Measurements from ENCODE around the gene SHOX. TPM values are rescaled to one million over a fixed set of nuclear protein-coding genes. Genes with fewer than 3 reads are reported as not detected.
"Not testable (repeated sequence)": the region's sequence is repeated elsewhere in the genome, so short reads cannot be mapped to it uniquely, and the experiment has no call there.

SHOX gene
- not detected in 2 replicates for total RNA-seq (2014; rRNA removed; shearing (Covaris generic))

DNA sequence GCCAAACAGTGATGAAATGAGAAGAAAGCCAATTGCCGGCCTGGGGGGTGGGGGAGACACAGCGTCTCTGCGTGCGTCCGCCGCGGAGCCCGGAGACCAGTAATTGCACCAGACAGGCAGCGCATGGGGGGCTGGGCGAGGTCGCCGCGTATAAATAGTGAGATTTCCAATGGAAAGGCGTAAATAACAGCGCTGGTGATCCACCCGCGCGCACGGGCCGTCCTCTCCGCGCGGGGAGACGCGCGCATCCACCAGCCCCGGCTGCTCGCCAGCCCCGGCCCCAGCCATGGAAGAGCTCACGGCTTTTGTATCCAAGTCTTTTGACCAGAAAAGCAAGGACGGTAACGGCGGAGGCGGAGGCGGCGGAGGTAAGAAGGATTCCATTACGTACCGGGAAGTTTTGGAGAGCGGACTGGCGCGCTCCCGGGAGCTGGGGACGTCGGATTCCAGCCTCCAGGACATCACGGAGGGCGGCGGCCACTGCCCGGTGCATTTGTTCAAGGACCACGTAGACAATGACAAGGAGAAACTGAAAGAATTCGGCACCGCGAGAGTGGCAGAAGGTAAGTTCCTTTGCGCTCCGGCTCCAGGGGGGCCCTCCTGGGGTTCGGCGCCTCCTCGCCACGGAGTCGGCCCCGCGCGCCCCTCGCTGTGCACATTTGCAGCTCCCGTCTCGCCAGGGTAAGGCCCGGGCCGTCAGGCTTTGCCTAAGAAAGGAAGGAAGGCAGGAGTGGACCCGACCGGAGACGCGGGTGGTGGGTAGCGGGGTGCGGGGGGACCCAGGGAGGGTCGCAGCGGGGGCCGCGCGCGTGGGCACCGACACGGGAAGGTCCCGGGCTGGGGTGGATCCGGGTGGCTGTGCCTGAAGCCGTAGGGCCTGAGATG, at the start of gene SHOX:
Gene SHOX (plus strand): TSS at position 180 of the 885 bp plus-strand sequence. CDS start 107 bp downstream, at position 287.
- no peak for DNase-seq (ENCODE audit: low read depth)

DNA sequence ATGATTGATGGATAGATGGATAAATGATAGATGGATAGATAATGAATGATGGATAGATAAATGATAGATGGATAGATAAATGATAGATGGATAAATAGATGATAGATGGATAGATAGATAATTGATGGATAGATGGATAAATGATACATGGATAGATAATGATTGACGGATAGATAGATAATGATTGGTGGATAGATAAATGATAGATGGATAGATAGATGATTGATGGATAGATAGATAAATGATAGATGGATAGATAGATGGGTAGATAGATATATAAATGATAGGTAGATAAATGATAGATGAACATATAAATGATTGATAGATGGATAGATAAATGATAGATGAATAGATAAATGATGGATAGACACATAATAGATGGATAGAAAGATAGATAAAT, 49.5 kb upstream of the SHOX start:
- DNase-seq (ENCODE audit: low read depth), result no peak

DNA sequence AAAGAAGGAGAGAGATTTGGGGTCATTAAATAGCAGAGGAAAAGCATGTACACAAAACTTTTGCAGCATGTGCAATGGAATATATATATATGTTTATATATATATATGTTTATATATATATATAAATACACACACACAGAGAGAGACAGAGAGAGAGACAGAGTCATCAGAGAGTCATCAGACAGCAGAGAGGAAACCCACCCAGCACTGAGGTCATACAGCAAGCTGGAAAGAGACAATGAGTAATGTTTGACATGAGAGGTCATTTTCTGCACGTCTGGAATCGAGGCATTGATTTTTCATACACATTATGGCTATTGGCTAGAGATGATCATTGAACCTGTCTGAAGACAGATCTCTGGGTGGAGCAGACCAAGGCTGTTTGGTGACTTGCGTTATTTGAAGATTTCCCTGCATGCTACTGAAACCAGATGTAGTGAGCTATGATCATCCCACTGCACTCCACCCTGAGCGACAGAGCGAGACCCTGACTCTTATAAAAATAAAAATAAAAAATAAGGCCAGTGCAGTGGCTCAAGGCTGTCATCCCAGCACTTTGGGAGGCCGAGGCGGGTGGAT, 48.8 kb upstream of the SHOX start:
- DNase-seq (ENCODE audit: low read depth), result peak; percentile 22

DNA sequence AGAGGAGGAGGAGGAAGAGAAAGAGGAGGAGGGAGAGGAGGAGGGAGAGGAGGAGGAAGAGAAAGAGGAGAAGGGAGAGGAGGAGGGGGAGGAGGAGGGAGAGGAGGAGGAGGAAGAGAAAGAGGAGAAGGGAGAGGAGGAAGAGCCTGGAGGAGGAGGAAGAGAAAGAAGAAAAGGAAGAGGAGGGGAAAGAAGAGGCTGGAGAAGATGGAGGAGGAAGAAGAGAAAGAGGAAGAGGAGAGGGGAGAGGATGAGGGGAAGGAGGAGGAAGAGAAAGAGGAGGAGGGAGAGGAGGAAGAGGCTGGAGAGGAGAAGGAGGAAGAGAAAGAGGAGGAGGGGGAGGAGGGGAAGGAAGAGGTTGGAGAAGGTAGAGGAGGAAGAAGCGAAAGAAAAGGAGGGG, 46.0 kb upstream of the SHOX start:
- DNase-seq (ENCODE audit: low read depth), result no peak

DNA sequence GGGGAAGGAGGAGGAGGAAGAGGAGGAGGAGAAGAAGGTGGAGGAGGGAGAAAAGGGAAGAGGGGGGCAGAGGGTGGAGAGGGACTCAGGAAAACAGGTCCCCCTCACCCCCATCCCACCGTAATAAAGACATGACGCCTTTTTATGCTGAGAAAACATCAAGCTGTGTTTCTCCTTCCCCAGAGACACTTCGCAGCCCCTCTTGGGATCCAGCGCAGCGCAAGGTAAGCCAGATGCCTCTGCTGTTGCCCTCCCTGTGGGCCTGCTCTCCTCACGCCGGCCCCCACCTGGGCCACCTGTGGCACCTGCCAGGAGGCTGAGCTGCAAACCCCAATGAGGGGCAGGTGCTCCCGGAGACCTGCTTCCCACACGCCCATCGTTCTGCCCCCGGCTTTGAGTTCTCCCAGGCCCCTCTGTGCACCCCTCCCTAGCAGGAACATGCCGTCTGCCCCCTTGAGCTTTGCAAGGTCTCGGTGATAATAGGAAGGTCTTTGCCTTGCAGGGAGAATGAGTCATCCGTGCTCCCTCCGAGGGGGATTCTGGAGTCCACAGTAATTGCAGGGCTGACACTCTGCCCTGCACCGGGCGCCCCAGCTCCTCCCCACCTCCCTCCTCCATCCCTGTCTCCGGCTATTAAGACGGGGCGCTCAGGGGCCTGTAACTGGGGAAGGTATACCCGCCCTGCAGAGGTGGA, 45.3 kb upstream of the SHOX start:
- peak; percentile 46 for DNase-seq (ENCODE audit: low read depth)

DNA sequence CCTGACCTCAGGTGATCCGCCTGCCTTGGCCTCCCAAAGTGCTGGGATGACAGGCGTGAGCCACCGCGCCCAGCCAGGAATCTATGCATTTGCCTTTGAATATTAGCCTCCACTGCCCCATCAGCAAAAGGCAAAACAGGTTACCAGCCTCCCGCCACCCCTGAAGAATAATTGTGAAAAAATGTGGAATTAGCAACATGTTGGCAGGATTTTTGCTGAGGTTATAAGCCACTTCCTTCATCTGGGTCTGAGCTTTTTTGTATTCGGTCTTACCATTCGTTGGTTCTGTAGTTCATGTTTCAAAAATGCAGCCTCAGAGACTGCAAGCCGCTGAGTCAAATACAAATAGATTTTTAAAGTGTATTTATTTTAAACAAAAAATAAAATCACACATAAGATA, 44.2 kb upstream of the SHOX start:
- no peak for DNase-seq (ENCODE audit: low read depth)

DNA sequence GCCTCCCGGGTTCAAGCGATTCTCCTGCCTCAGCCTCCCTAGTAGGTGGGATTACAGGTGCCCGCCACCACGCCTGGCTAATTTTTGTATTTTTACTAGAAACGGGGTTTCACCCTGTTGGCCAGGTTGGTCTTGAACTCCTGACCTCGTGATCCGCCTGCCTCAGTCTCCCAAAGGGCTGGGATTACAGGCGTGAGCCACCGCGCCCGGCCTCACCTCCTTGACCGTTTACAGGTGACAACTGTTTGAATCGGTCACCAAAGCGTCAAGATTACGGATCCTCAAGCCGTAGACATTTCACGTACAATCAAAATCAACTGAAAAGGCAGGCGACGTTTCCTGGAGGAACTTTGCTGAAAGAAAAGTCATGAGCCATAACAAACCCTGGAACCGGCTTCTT, 41.3 kb upstream of the SHOX start:
- not testable (repeated sequence) for DNase-seq (ENCODE audit: low read depth)

DNA sequence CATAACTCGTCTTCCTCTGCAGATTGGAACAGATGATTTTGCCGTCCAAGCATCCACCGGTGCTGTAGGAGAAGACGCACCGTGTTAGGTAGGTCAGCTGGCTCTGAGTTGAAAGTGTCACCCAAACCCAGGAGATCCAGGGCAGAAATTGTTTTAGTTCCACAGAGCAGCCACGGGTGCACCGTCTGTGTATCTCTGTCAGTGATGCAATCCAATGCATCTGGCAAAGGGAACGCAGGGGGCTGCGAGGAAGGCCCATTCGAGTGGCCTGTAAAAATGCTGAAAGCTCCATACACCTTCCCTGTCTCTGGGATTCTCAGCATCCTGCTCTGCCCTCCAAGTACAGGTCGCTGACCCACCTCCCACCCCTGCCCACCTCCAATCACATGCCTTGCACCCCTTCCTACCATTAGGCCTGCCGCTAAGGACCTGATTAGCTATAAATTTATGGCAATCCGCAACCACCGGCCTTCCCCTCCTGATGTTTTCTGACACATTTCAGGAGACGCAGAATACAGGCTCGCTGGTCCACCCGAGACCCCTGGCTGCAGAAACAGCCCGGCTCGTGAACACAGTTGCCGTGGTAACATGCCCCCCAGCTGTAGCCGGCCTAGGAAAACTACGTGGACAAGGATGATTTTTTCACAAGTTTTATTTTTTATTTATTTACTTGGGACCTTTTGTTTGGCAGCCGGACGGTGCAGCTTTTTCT, 39.7 kb upstream of the SHOX start:
- no peak for DNase-seq (ENCODE audit: low read depth)

DNA sequence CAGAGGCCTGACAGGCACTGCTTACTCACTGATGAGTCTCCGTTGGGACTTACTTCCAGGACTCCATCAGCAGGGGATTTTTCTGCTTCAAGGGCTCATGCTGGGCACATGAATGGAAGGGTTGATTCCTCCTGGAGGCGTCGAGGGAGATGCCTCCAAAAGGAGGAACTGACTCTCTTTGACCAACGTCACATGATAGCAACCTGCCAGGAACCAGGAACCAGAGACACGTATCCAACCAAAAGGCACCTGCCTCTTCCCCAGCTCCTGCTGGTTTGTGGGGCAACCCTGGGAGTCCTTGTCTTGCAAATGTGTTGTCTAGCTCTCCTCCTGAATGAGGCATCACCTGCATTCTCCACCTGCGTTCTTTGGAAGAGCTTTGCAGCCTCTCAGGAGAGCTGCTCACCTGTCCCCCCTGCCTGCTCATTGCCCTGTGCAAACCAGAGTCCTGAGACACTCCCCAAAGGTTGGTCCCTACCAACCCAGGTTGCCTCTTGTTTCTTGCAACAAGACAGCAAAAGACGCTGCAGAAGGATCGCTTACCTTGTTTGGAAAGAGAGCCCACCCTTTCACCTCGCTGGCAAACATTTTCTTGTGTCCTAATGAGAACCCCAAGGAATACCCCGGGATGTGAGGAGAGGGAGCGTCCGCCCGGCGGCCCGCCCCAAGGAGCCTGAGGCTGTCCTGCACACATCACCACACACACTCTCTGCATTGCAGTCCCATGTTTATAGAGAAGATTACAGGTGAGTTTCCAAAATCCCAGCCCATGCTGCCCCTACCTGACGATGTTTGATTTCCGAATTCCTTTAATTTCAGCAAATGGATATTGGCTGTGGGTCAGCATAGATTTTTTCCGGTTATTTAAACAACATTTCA, 30.5 kb upstream of the SHOX start:
- no peak for DNase-seq (ENCODE audit: low read depth)

DNA sequence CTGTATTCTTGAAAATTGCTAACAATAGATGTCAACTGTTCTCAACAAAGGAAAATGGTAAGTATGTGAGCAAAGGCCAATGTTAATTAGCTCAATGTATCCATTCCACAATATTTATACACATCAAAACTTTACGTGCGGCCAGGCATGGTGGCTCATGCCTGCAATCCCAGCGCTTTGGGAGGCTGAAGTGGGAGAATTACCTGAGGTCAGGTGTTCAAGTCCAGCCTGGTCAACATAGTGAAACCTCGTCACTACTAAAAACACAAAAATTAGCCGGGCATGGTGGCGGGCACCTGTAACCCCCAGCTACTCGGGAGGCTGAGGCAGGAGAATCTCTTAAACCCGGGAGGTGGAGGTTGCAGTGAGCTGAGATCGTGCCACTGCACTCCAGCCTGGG, 27.6 kb upstream of the SHOX start:
- not testable (repeated sequence) for DNase-seq (ENCODE audit: low read depth)

DNA sequence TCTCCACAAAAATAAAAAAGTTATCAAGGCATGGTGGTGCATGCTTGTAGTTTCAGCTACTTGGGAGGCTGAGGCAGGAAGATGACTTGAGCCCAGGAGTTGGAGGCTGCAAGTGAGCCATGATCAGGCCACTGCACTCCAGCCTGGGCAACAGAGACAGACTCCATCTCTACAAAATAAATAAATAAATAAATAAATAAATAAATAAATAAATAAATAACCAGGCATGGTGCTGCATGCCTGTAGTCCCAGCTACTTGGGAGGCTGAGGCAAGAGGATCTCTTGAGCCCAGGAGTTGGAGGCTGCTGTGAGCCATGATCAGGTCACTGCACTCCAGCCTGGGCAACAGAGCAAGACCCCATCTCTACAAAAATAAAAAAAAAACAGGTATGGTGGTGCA, 26.0 kb upstream of the SHOX start:
- not testable (repeated sequence) for DNase-seq (ENCODE audit: low read depth)

DNA sequence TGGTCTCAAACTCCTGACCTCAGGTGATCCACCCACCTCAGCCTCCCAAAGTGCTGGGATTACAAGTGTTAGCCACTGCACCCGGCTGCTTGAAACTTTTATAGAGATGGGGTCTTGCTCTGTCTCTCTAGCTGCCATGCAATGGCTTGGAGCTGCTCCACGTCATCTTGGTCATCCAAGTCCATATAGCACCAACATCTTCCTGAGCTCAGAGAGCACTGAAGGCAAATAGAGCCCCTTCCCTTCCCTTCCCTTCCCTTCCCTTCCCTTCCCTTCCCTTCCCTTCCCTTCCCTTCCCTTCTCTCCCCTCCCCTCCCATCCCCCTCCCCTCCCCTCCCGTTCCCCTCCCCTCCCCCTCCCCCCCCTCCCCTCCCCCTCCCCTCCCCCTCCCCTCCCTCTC, 22.5 kb upstream of the SHOX start:
- not testable (repeated sequence) for DNase-seq (ENCODE audit: low read depth)

DNA sequence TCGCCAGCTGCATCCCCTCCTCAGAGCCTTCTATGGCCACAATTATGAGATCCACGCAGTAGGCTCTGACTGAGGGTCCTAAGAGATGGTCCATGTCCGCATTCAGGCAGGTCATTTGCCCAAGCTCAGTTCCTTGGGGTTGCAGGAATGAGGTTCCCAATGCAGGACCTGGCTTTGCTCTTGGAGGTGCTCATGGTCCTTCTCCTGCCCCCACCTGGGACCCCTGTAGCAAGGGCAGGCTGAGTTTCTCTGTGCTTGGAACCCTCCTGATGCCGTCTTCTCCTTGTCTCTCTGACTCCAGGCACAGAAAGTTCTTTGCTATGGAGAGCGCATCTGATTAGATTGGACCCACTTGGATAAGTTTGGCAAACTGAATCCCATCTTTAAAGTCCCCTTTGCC, 16.5 kb upstream of the SHOX start:
- no peak for DNase-seq (ENCODE audit: low read depth)

DNA sequence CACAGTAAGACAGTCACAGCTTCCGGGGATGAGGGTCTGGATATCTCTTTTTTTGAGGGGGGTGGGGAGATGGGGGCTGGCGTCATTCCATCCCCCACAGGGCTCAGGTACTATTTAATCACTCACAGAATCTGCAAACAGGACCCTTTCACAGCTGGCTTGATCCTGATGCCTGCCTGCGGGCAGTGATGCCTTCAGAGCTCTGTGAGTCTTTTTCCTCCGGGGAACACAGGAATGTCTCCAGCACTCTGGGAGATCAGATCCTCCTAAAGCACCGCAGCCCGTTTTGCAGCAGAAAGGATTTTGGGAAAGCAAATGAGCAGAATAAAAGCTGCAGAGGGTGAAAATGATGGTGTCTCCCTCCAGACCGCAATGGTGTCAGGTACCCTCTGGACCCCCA, 13.2 kb upstream of the SHOX start:
- no peak for DNase-seq (ENCODE audit: low read depth)

DNA sequence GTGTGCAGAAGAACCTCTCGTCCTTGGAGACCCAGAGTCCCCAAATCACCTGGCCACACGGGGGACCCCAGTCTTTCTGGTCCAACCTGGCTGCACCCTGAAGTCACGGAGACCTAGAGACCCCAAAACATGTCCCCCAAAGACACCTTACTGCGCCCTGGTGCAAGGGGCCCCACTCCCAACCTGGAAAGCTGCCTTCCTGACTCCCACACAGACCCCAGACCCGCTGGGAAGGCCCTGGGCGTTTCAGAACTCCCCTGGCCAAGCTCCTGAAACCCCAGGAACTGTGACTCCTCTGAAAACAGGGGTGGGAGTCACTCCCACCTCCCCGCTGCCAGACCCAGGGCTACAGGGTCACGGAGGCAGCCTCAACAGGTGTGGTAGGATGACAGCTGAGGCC, 12.7 kb upstream of the SHOX start:
- no peak for DNase-seq (ENCODE audit: low read depth)

DNA sequence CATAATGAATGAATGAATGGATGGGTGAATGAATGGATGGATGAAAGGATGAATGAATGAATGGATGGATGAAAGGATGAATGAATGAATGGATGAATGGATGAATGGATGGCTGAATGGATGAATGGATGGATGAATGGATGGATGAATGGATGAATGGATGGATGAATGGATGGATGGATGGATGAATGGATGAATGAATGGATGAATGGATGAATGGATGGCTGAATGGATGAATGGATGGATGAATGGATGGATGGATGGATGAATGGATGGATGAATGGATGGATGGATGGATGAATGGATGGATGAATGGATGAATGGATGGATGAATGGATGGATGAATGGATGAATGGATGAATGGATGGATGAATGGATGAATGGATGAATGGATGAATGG, 12.3 kb upstream of the SHOX start:
- not testable (repeated sequence) for DNase-seq (ENCODE audit: low read depth)

DNA sequence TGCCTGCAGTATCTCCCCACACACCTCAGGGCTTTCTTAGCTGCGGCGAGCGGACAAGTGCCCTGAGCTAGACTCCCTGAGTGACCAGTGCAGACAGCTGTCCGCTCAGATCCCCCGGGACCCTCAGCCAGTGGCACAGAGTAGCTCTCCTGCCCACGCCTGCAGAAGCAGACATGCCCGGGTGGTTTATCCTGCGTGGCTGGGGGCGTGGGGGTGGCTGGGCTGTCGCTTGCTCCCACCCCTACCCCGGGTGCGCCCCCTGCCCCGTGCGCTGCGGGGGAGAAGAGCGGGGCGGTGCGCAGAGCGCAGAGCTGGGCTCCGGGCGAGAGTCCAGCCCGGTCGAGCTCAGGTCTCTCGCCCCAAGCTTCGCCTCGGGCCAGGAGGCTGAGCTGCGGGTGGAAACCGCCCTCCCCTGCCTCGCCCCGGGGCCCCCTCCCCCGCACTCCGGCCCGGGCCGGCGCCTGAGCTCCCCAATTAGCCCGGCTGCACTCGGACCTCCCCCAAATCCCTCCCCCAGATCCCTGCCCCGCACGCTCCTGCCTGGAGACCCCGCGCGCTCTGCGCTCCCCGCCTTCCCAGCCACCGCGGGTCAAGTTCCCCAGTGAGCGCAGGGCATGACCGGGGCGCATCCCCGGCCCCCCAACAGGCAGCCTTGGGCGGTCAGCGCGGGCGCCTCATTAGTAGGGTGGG, 11.7 kb upstream of the SHOX start:
- DNase-seq (ENCODE audit: low read depth), result no peak

DNA sequence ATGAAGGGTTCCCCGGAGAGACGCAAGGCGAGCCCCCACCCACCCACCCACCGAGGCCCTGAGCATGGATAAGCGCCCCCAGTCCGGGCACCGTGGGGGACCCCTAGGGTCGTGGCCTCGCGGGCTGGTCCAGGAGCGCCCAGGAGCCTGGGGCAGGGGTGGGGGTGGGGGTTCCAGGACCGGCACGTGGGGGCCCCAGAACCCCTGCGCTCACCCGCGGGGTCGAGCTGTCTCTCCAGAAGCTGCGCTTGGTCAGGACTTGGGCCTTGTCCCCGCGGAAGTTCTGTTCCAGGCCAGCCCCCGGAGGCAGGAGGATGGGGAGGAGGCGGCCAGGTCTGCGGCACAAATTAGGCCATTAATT, 11.2 kb upstream of the SHOX start:
- no peak for DNase-seq (ENCODE audit: low read depth)

DNA sequence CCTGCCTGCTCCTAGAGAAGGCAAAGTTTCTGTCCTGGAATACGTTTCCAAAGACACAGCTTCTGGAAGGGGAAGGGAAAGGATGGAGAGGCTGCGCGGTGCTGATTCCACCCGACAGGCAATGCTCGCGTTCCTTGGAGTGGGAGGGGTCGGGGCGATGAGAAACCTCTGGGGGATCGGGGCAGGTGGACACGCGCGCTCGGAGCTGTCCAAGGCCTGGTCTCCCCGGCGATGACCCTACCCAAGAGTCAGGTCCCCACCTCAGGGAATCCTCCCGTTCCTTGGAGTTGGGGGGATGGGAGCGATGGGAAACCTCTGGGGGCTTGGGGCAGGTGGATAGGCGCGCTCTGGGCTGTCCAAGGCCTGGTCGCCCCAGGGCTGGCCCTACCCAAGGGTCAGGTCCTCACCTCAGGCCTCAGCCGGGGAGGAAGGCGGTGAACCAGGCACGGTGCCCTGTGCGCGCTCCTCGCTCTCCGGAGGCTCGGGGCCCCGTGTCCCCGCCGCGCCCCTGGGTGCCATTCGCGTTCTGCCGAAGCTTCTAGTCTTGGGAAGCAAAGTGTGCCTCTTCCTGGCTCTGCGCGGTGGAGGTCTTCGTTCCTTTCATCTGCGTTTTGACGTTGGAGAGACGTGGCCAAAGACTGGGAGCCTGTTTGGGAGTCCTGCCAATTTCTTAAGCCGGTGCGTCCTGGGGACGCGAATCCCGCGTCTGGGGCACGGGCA, 10.6 kb upstream of the SHOX start:
- no peak for DNase-seq (ENCODE audit: low read depth)
